ENCODE data around the gene CNKSR1. TPM values are rescaled to one million over a fixed set of nuclear protein-coding genes. Genes with fewer than 3 reads are reported as not detected.

CNKSR1 gene
- total RNA-seq, 1 donor from 2014 or later = 16.5 TPM

DNA sequence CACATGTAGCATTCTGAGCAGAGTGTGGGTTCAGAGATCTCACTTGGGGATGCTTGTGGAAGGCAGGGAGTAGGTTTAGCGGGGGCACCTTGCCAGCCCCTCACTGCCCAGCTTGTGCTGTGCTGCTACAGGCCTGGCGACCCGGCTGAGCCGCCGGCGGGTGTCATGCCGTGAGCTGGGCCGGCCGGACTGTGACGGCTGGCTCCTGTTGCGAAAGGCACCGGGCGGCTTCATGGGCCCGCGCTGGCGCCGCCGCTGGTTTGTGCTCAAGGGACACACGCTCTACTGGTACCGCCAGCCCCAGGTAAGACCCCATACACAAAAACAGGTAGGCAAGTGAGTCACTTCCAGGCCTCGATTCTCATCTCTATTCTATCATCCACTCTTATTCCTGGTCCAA is 7.6 kb downstream of the CNKSR1 start:
- Mint-ChIP-seq H3K4me3 (no peak overlapping the region), H3K4me1 (ENCODE audit: unreplicated experiment) (no peaks in the 10 kb centered on the region), H3K27me3 (no peaks in the 10 kb centered on the region), H3K27ac (no peak overlapping the region), H3K36me3 (peaks cover 8% of the 10 kb centered on the region), H3K9me3 (no peaks in the 10 kb centered on the region)
- TF ChIP-seq, protein P1, sequence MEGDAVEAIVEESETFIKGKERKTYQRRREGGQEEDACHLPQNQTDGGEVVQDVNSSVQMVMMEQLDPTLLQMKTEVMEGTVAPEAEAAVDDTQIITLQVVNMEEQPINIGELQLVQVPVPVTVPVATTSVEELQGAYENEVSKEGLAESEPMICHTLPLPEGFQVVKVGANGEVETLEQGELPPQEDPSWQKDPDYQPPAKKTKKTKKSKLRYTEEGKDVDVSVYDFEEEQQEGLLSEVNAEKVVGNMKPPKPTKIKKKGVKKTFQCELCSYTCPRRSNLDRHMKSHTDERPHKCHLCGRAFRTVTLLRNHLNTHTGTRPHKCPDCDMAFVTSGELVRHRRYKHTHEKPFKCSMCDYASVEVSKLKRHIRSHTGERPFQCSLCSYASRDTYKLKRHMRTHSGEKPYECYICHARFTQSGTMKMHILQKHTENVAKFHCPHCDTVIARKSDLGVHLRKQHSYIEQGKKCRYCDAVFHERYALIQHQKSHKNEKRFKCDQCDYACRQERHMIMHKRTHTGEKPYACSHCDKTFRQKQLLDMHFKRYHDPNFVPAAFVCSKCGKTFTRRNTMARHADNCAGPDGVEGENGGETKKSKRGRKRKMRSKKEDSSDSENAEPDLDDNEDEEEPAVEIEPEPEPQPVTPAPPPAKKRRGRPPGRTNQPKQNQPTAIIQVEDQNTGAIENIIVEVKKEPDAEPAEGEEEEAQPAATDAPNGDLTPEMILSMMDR (conservative IDR thresholded peaks at IDR 0.05) = no peak
- no peak for DNase-seq (ENCODE audit: extremely low spot score, unreplicated experiment)

DNA sequence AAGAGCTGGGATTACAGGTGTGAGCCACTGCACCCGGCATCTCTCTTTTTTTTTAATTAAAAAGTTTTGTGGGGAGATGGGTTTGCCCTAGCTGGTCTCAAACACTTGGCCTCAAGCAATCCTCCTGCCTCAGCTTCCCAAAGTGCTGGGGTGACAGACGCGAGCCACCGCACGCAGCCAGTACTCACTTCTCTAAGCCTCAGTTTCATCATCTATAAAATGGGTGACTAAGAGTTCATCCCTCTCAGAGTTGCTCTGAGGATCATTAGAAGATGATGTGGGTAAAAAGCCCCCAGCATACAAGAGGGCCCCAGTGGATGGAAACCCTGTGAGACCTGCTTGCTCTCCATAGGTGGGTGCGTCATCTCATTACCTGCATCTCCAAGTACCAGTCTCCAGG is 10.6 kb downstream of the CNKSR1 start:
- DNase-seq (ENCODE audit: extremely low spot score, unreplicated experiment) = no peak
- H3K9me3 Mint-ChIP-seq = no peaks in the 10 kb centered on the region
- no peaks in the 10 kb centered on the region for H3K4me1 Mint-ChIP-seq (ENCODE audit: unreplicated experiment)
- peaks cover 3% of the 10 kb centered on the region for H3K36me3 Mint-ChIP-seq
- H3K4me3 Mint-ChIP-seq = no peak overlapping the region
- TF ChIP-seq, protein P1 (conservative IDR thresholded peaks at IDR 0.05) = no peak
- H3K27me3 Mint-ChIP-seq = no peaks in the 10 kb centered on the region
- H3K27ac Mint-ChIP-seq = no peak overlapping the region

DNA sequence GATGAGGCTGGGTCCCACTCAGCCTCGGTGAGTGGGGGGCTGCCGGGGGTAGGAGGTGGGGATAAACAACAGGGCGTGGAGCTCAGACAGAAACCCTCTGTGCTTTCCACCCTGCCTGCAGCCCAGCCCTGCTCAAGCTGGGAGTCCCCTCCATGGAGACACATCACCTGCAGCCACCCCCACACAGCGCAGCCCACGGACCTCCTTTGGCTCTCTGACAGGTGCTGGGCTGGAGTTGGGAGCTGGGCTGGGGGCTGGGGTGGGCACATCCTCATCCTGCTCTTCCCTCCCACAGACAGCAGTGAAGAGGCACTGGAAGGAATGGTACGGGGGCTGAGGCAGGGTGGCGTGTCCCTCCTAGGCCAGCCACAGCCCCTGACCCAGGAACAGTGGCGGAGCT is 11.2 kb downstream of the CNKSR1 start:
- DNase-seq (ENCODE audit: extremely low spot score, unreplicated experiment) = no peak
- Mint-ChIP-seq H3K9me3 (no peaks in the 10 kb centered on the region), H3K27ac (no peak overlapping the region), H3K36me3 (peaks cover 3% of the 10 kb centered on the region), H3K4me3 (no peak overlapping the region), H3K4me1 (ENCODE audit: unreplicated experiment) (no peaks in the 10 kb centered on the region), H3K27me3 (no peaks in the 10 kb centered on the region)
- TF ChIP-seq, protein P1 (conservative IDR thresholded peaks at IDR 0.05) = no peak

DNA sequence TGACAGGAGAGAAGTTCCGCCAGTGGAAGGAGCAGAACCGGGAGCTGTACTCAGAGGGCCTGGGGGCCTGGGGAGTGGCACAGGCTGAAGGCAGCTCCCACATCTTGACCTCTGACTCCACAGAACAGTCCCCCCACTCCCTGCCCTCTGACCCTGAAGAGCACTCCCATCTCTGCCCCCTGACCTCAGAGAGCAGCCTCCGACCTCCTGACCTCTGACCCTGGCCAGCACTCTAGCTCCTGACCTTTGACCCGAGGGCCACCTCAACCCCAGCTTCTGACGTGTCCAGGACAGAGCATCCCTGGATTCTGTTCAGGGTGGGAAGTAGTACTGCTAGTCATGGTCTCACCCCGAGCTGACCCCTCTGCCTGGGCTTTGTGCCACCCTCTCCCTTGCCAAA is 12.0 kb downstream of the CNKSR1 start:
- no peak overlapping the region for H3K27ac Mint-ChIP-seq
- H3K4me1 Mint-ChIP-seq (ENCODE audit: unreplicated experiment) = no peaks in the 10 kb centered on the region
- TF ChIP-seq, protein P1 (conservative IDR thresholded peaks at IDR 0.05) = no peak
- H3K4me3 Mint-ChIP-seq = no peak overlapping the region
- H3K9me3 Mint-ChIP-seq = no peaks in the 10 kb centered on the region
- DNase-seq (ENCODE audit: extremely low spot score, unreplicated experiment) = no peak
- H3K36me3 Mint-ChIP-seq = peaks cover 3% of the 10 kb centered on the region
- H3K27me3 Mint-ChIP-seq = no peaks in the 10 kb centered on the region

DNA sequence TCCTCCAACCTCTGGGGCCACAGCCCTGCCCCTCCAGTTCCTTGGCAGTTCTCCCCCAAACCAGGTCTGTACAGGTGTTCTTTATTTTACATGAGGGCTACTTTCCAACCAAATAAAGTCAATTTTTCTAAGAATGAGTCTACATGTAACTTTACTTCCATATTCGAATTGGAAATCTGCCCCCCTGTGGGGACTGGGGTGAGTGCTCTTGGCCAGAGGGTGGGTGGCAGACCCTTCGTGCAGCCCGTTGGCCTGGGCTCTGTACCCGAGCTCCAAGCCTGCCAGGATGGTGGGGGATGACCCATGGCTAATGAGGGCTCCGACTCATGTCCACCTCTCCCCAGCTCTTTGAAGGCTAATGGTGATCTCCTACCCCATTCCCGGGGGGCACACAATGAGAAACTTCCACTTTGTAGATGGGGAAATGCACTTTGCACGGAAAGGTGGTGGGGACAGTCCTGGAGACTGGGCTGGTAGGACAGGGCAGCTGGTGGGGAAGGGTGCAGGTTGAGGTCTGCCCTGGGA is 12.5 kb downstream of the CNKSR1 start:
- no peak overlapping the region for H3K27ac Mint-ChIP-seq
- H3K36me3 Mint-ChIP-seq = peaks cover 3% of the 10 kb centered on the region
- TF ChIP-seq, protein P1 (conservative IDR thresholded peaks at IDR 0.05) = peak; percentile 27
- no peak for DNase-seq (ENCODE audit: extremely low spot score, unreplicated experiment)
- H3K4me1 Mint-ChIP-seq (ENCODE audit: unreplicated experiment) = no peaks in the 10 kb centered on the region
- H3K9me3 Mint-ChIP-seq = no peaks in the 10 kb centered on the region
- no peak overlapping the region for H3K4me3 Mint-ChIP-seq
- H3K27me3 Mint-ChIP-seq = no peaks in the 10 kb centered on the region

Measured in type B pancreatic cell (in vitro differentiated cells).